A673 (cell line): ENCODE measurements around the gene ADARB2. TPM values are rescaled to one million over a fixed set of nuclear protein-coding genes. Genes with fewer than 3 reads are reported as not detected.

Experiments
- BruUV-seq: library from RNA; stranded (reverse); fragments of 400-500 nt; replicated peaks from 2 replicates; lab custom pipeline; 2021; lab: Mats Ljungman, UMichigan
- CTCF ChIA-PET: fragments of 300-600 bp; sonication (Branson Sonifier 250); formaldehyde crosslinking; loops from one replicate; lab custom pipeline; 2022; ENCODE audit warnings: antibody characterized with exemption; lab: Charles Lee
- POLR2A ChIA-PET: fragments of 300-600 bp; sonication (Branson Sonifier 250); formaldehyde crosslinking; loops from one replicate; lab custom pipeline; 2022; ENCODE audit warnings: antibody characterized with exemption; ENCODE audit not compliant: low non-redundant PET; lab: Charles Lee
- DNase-seq: peaks from one replicate; pipeline ENCODE4 v3.0.0-alpha.2; 2015; ENCODE audit warnings: low spot score
- H3K27ac ChIP-seq: fragments of 200-600 bp; sonication (generic); 2 replicates; pipeline ENCODE4 v1.5.1; 2016; ENCODE audit warnings: mixed run types, low read depth, mild to moderate bottlenecking, mixed read lengths, antibody characterized with exemption, low read length; ENCODE audit not compliant: poor library complexity, severe bottlenecking
- H3K27me3 ChIP-seq: fragments of 200-600 bp; sonication (generic); replicated peaks from 2 replicates; pipeline ENCODE4 v1.6.1; 2017; ENCODE audit warnings: mixed run types, low read depth, mild to moderate bottlenecking, mixed read lengths, antibody characterized with exemption, low read length; ENCODE audit not compliant: insufficient read depth, poor library complexity
- H3K36me3 ChIP-seq: fragments of 200-600 bp; sonication (generic); 2 replicates; pipeline ENCODE4 v1.6.1; 2016; ENCODE audit warnings: mixed run types, mild to moderate bottlenecking, mixed read lengths, antibody characterized with exemption, low read length; ENCODE audit not compliant: insufficient read depth, poor library complexity, severe bottlenecking
- H3K4me1 ChIP-seq: fragments of 200-600 bp; sonication (generic); 2 replicates; pipeline ENCODE4 v1.6.1; 2017; ENCODE audit warnings: mixed run types, mild to moderate bottlenecking, mixed read lengths, antibody characterized with exemption, low read length; ENCODE audit not compliant: insufficient read depth, poor library complexity, severe bottlenecking
- H3K4me3 ChIP-seq: fragments of 200-600 bp; sonication (generic); 2 replicates; pipeline ENCODE4 v1.5.1; 2016; ENCODE audit warnings: low read depth, mixed run types, mild to moderate bottlenecking, mixed read lengths, low read length; ENCODE audit not compliant: poor library complexity, severe bottlenecking
- H3K9me3 ChIP-seq: fragments of 200-600 bp; sonication (generic); 2 replicates; pipeline ENCODE4 v1.6.1; 2016; ENCODE audit warnings: mixed run types, low read depth, mild to moderate bottlenecking, mixed read lengths, antibody characterized with exemption, low read length; ENCODE audit not compliant: poor library complexity, severe bottlenecking
- CTCF ChIP-seq: fragments of 300-800, 200-600 bp; sonication (generic); conservative IDR thresholded peaks from 2 replicates; pipeline ENCODE4 v1.5.1; 2017; ENCODE audit warnings: low read depth, mild to moderate bottlenecking, antibody characterized with exemption, low read length, moderate library complexity, mixed read lengths
- EZH2 ChIP-seq: fragments of 200-600 bp; sonication (generic); IDR thresholded peaks from 2 replicates; pipeline ENCODE4 v1.6.1; 2017; ENCODE audit warnings: borderline replicate concordance, low read depth, mild to moderate bottlenecking, mixed read lengths, antibody characterized with exemption, low read length; ENCODE audit not compliant: poor library complexity, severe bottlenecking
- intact Hi-C: fragments of 100-400 bp; cut with micrococcal nuclease; formaldehyde crosslinking; loops from one replicate; pipeline ENCODE4 v1.10.0; 2022; ENCODE audit not compliant: unreplicated experiment
- total RNA-seq: library from RNA; stranded (reverse); gene quantifications from 2 replicates; pipeline ENCODE4 v1.2.3, GENCODE V29; 2021

ADARB2 gene
- total RNA-seq, 1 experiment from 2014 or later: not detected

GRCh38 chr10:1400101-1401070 is 336.9 kb downstream of the ADARB2 start:
- no TSS peak for BruUV-seq

GRCh38 chr10:1399431-1400100 is 337.8 kb downstream of the ADARB2 start:
- CTCF ChIA-PET: no interaction called here

More at GRCh38 chr10:1400101-1401070, 336.9 kb downstream of the ADARB2 start:
- TF ChIP-seq CTCF (no peak), EZH2 (no peak)
- ChIA-PET POLR2A (no interaction called here), CTCF (no interaction called here)
- intact Hi-C loops: no loop called here
- Histone ChIP-seq H3K4me3 (no peak overlapping the region), H3K36me3 (no peaks in the 10 kb centered on the region), H3K4me1 (no peaks in the 10 kb centered on the region), H3K27me3 (peaks cover 52% of the 10 kb centered on the region), H3K27ac (no peak overlapping the region), H3K9me3 (no peaks in the 10 kb centered on the region)
- DNase-seq: no peak

More at GRCh38 chr10:1399431-1400100, 337.8 kb downstream of the ADARB2 start:
- TF ChIP-seq EZH2: no peak
- no peak for TF ChIP-seq CTCF
- DNase-seq: no peak
- Histone ChIP-seq H3K9me3 (no peaks in the 10 kb centered on the region), H3K4me3 (no peak overlapping the region), H3K27me3 (peaks cover 44% of the 10 kb centered on the region), H3K36me3 (no peaks in the 10 kb centered on the region), H3K4me1 (no peaks in the 10 kb centered on the region), H3K27ac (no peak overlapping the region)
- no TSS peak for BruUV-seq
- POLR2A ChIA-PET: no interaction called here
- intact Hi-C loops: no loop called here
